ENCODE data around the gene PKN2. TPM values are rescaled to one million over a fixed set of nuclear protein-coding genes. Genes with fewer than 3 reads are reported as not detected.

PKN2 gene
- total and polyA plus RNA-seq, 8 donors = 41.7 to 127 (median 115) TPM

- TF ChIP-seq, protein P1, sequence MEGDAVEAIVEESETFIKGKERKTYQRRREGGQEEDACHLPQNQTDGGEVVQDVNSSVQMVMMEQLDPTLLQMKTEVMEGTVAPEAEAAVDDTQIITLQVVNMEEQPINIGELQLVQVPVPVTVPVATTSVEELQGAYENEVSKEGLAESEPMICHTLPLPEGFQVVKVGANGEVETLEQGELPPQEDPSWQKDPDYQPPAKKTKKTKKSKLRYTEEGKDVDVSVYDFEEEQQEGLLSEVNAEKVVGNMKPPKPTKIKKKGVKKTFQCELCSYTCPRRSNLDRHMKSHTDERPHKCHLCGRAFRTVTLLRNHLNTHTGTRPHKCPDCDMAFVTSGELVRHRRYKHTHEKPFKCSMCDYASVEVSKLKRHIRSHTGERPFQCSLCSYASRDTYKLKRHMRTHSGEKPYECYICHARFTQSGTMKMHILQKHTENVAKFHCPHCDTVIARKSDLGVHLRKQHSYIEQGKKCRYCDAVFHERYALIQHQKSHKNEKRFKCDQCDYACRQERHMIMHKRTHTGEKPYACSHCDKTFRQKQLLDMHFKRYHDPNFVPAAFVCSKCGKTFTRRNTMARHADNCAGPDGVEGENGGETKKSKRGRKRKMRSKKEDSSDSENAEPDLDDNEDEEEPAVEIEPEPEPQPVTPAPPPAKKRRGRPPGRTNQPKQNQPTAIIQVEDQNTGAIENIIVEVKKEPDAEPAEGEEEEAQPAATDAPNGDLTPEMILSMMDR (IDR thresholded peaks at IDR 0.05) = no peak
- H3K4me3 ChIP-seq = no peak overlapping the region
- intact Hi-C loops (cut with DNase I) = no loop called here
- no peak overlapping the region for H3K27ac ChIP-seq
- H3K9me3 ChIP-seq = no peaks in the 10 kb centered on the region
- DNase-seq (peak in 2 of 4 donors; percentile 31 to 32), ATAC-seq (no peak)
- no peaks in the 10 kb centered on the region for H3K36me3 ChIP-seq
- no peaks in the 10 kb centered on the region for H3K27me3 ChIP-seq
- no peaks in the 10 kb centered on the region for H3K4me1 ChIP-seq
Observed at GRCh38 chr1:88646476-88647248, 37.4 kb upstream of the PKN2 start.

DNA sequence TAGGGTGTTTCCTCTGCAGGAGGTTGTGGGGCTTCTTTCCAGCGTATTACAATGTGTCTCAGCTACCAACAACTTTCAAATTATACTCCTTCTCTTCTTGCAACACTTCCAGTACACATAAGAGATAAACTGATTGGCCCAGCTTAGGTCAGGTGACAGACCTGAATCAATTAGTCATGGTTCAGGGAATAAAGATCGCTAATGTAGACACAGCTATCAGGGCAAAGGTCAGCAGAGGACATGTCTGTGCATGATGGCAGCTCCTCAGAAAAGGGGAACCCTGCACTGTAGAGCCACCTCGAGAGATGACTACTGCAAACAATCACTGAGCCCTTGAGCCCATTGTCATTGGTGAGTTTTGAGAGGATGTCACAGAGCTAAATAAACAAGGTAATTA, 36.8 kb upstream of the PKN2 start:
- Histone ChIP-seq H3K4me1 (no peaks in the 10 kb centered on the region), H3K9me3 (no peaks in the 10 kb centered on the region), H3K36me3 (no peaks in the 10 kb centered on the region), H3K27me3 (no peaks in the 10 kb centered on the region), H3K4me3 (no peak overlapping the region), H3K27ac (no peak overlapping the region)
- no peak for ATAC-seq
- intact Hi-C loops (cut with DNase I) = no loop called here
- TF ChIP-seq, protein P1 (IDR thresholded peaks at IDR 0.05) = no peak
- DNase-seq = no peak

GRCh38 chr1:88647749-88648415, 36.2 kb upstream of the PKN2 start:
- intact Hi-C loops (cut with DNase I) = no loop called here
- H3K4me1 ChIP-seq = no peaks in the 10 kb centered on the region
- H3K9me3 ChIP-seq = no peaks in the 10 kb centered on the region
- H3K27me3 ChIP-seq = no peaks in the 10 kb centered on the region
- H3K27ac ChIP-seq = no peak overlapping the region
- TF ChIP-seq, protein P1 (IDR thresholded peaks at IDR 0.05) = no peak
- H3K36me3 ChIP-seq = no peaks in the 10 kb centered on the region
- ATAC-seq (no peak), DNase-seq (no peak)
- H3K4me3 ChIP-seq = no peak overlapping the region

DNA sequence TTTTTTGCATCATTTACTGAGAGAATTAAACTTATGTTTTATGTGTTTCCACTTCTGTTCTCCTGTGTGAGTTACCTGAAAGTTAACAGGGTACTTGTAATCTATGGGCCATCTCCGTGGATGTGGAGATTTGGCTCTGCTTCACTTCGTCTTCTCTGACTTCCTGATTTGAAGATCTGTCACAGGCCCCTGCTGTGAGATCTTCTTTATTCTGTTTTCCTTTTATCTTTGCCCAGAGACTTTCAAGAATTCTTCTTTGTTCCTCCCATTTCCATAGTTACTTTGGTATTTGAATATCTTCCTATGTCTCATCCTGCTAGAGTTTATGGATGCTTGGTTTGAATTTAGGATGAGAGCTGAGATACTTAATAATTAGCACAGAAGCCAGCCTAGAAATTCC, 35.4 kb upstream of the PKN2 start:
- no peaks in the 10 kb centered on the region for H3K4me1 ChIP-seq
- TF ChIP-seq, protein P1 (IDR thresholded peaks at IDR 0.05) = no peak
- ATAC-seq (no peak), DNase-seq (no peak)
- H3K9me3 ChIP-seq = no peaks in the 10 kb centered on the region
- H3K27me3 ChIP-seq = no peaks in the 10 kb centered on the region
- no peak overlapping the region for H3K27ac ChIP-seq
- H3K4me3 ChIP-seq = no peak overlapping the region
- H3K36me3 ChIP-seq = no peaks in the 10 kb centered on the region
- intact Hi-C loops (cut with DNase I) = no loop called here

DNA sequence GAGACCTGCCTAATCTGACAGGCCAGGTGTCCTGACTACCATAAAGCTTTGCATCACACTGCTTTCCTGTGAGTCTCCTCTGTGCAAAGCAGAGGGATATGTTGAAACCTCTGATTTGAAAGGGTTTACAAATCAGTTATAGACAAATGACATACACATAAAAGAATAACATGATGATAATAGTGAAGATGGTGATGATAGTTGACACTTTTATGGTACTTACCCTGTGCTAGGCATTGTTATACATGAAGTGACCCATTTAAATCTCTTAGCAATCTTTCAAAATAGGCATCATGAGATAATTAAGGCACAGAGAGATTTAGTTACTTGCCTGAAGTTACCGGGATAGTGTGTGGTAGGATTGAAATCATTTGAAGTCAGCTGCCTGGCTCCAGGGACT, 34.1 kb upstream of the PKN2 start:
- Histone ChIP-seq H3K27me3 (no peaks in the 10 kb centered on the region), H3K9me3 (no peaks in the 10 kb centered on the region), H3K36me3 (no peaks in the 10 kb centered on the region), H3K4me3 (no peak overlapping the region), H3K4me1 (no peaks in the 10 kb centered on the region), H3K27ac (no peak overlapping the region)
- TF ChIP-seq, protein P1 (IDR thresholded peaks at IDR 0.05) = no peak
- DNase-seq (no peak), ATAC-seq (no peak)
- intact Hi-C loops (cut with DNase I) = no loop called here
